Calu3 (cell line): ENCODE results near the gene EDAR. TPM values are rescaled to one million over a fixed set of nuclear protein-coding genes. Genes with fewer than 3 reads are reported as not detected.

ENCODE experiments used
- BruUV-seq: library from RNA; stranded (reverse); fragments of 400-500 nt; replicated peaks from 2 replicates; lab custom pipeline; 2021; lab: Mats Ljungman, UMichigan
- CTCF ChIA-PET: fragments of 300-600 bp; sonication (Branson Sonifier 250); formaldehyde crosslinking; loops from one replicate; lab custom pipeline; 2022; ENCODE audit warnings: antibody characterized with exemption; lab: Charles Lee
- DNase-seq: peaks from one replicate; pipeline ENCODE4 v3.0.0; 2022
- H3K27ac Mint-ChIP-seq: one replicate; pipeline ENCODE4 v1.8.0; 2022; ENCODE audit warnings: mixed read lengths; ENCODE audit not compliant: unreplicated experiment
- H3K27me3 Mint-ChIP-seq: one replicate; pipeline ENCODE4 v1.8.0; 2022; ENCODE audit warnings: mixed read lengths; ENCODE audit not compliant: unreplicated experiment
- H3K36me3 Mint-ChIP-seq: one replicate; pipeline ENCODE4 v1.8.0; 2022; ENCODE audit warnings: mild to moderate bottlenecking, moderate library complexity, mixed read lengths; ENCODE audit not compliant: insufficient read depth, unreplicated experiment
- H3K4me1 Mint-ChIP-seq: one replicate; pipeline ENCODE4 v1.8.0; 2022; ENCODE audit warnings: mild to moderate bottlenecking, low read depth, mixed read lengths; ENCODE audit not compliant: unreplicated experiment
- H3K4me3 Mint-ChIP-seq: one replicate; pipeline ENCODE4 v1.8.0; 2022; ENCODE audit warnings: mild to moderate bottlenecking, low read depth, moderate library complexity, mixed read lengths; ENCODE audit not compliant: unreplicated experiment
- H3K9me3 Mint-ChIP-seq: one replicate; pipeline ENCODE4 v1.8.0; 2022; ENCODE audit warnings: low read depth, mixed read lengths; ENCODE audit not compliant: unreplicated experiment
- intact Hi-C: fragments of 100-400 bp; cut with micrococcal nuclease; formaldehyde crosslinking; loops from one replicate; pipeline ENCODE4 v1.10.0; 2022; ENCODE audit not compliant: unreplicated experiment
- total RNA-seq: library from RNA; stranded (reverse); gene quantifications from 2 replicates; pipeline ENCODE4 v1.2.3, GENCODE V29; 2022
- TF ChIP-seq, protein P1 (sequence below): fragments of 200-600 bp; IDR thresholded peaks from one replicate; pipeline ENCODE4 v1.8.0; 2022; ENCODE audit warnings: antibody characterized with exemption; ENCODE audit not compliant: unreplicated experiment

Gene EDAR
- total RNA-seq, 1 experiment from 2014 or later, result not detected

DNA sequence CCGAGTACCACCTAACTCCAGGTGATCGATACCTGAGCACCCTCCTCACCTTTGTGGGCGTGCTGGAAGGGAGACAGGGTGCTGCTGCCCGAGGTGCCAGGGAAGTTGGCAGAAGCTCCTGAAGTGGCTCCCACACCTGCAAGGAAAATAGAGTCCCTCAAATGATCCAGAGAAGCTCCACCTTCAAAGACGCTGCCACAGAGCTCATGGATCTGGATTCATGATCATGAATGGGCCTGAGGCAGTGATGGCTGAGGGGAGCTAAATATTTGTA is 76.5 kb downstream of the EDAR start:
- no peaks in the 10 kb centered on the region for H3K36me3 Mint-ChIP-seq
- TF ChIP-seq, protein P1, sequence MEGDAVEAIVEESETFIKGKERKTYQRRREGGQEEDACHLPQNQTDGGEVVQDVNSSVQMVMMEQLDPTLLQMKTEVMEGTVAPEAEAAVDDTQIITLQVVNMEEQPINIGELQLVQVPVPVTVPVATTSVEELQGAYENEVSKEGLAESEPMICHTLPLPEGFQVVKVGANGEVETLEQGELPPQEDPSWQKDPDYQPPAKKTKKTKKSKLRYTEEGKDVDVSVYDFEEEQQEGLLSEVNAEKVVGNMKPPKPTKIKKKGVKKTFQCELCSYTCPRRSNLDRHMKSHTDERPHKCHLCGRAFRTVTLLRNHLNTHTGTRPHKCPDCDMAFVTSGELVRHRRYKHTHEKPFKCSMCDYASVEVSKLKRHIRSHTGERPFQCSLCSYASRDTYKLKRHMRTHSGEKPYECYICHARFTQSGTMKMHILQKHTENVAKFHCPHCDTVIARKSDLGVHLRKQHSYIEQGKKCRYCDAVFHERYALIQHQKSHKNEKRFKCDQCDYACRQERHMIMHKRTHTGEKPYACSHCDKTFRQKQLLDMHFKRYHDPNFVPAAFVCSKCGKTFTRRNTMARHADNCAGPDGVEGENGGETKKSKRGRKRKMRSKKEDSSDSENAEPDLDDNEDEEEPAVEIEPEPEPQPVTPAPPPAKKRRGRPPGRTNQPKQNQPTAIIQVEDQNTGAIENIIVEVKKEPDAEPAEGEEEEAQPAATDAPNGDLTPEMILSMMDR, result no peak
- H3K27me3 Mint-ChIP-seq, result peaks cover 26% of the 10 kb centered on the region
- H3K4me1 Mint-ChIP-seq, result no peaks in the 10 kb centered on the region
- CTCF ChIA-PET, result interaction anchor here (1.2 kb wide), 1 partner anchor 9 kb away, joined by 3 read pairs; no protein-coding TSS in a partner anchor
- BruUV-seq, result no TSS peak
- H3K9me3 Mint-ChIP-seq, result no peaks in the 10 kb centered on the region
- intact Hi-C loops, result no loop called here
- no peak for DNase-seq
- H3K4me3 Mint-ChIP-seq, result no peak overlapping the region
- no peak overlapping the region for H3K27ac Mint-ChIP-seq

DNA sequence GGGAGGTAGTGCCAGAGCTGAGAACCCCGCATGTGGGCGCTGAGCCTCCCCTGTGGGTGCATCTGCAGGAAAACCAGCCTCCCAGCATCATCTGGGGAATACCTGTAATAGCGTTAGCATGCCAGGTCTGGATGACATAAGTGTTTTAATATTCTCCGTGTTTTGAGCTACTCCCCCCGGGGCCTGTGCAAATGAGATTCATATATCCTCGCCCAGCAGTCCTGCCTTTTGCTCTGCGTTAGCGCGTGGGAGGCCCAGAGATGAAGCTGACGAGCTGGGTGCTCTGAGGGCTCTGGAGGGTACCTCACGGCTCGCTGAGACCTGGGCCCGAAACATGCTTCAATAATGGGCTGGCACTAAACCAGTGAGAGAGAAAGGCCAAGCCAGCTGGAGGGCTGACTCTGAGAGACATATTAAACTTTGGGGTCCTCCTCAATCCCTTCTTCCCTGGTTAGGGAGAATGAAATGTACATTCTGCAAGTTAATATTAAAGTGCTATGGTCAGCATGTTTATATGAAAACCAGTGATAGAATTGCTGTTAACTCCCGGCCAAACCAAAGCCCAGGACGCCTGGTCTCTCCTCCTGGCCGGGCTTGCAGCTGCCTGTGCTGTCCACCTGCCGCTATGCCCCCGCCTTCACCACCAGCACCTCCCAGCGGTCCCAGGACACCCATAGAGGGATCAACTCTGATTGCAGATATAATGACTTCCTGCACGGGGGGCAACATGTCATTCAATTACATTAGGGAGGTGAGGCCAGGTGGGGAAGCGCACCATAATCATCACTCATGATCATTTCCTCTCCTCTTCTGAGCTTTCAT is 77.0 kb downstream of the EDAR start:
- peaks cover 21% of the 10 kb centered on the region for H3K27me3 Mint-ChIP-seq
- no TSS peak for BruUV-seq
- no peaks in the 10 kb centered on the region for H3K9me3 Mint-ChIP-seq
- no peaks in the 10 kb centered on the region for H3K4me1 Mint-ChIP-seq
- no peak overlapping the region for H3K4me3 Mint-ChIP-seq
- CTCF ChIA-PET, result interaction anchor here (0.6 to 1.2 kb wide), 2 partner anchors 9 to 37 kb away, joined by 3 read pairs; no protein-coding TSS in a partner anchor
- DNase-seq, result no peak
- no peak overlapping the region for H3K27ac Mint-ChIP-seq
- TF ChIP-seq, protein P1, result no peak
- intact Hi-C loops, result no loop called here
- no peaks in the 10 kb centered on the region for H3K36me3 Mint-ChIP-seq

DNA sequence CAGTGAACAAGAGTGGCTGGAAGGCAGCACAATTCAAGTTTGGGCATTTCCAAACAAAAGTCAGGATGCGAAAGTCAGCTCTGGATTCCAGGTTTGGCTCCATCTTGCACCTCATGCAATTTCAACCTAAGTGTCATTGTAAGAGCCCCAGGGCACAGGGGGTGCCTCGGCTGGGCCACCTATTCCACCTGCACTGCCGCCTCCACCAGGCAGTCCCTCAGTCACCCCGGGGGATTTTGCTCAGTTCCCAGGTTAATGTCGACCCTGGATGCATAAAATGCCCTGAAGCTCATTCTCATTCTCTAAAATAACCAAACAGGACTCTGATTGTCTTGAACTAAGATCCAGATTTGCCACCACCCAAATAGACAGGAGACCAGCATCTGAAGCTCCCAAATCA is 77.6 kb downstream of the EDAR start:
- no peak for DNase-seq
- intact Hi-C loops, result no loop called here
- H3K36me3 Mint-ChIP-seq, result no peaks in the 10 kb centered on the region
- no TSS peak for BruUV-seq
- TF ChIP-seq, protein P1, result no peak
- no peaks in the 10 kb centered on the region for H3K4me1 Mint-ChIP-seq
- H3K4me3 Mint-ChIP-seq, result no peak overlapping the region
- no peaks in the 10 kb centered on the region for H3K9me3 Mint-ChIP-seq
- H3K27me3 Mint-ChIP-seq, result peaks cover 14% of the 10 kb centered on the region
- CTCF ChIA-PET, result interaction anchor here (0.6 kb wide), 1 partner anchor 36 kb away, joined by 3 read pairs; no protein-coding TSS in a partner anchor
- no peak overlapping the region for H3K27ac Mint-ChIP-seq

DNA sequence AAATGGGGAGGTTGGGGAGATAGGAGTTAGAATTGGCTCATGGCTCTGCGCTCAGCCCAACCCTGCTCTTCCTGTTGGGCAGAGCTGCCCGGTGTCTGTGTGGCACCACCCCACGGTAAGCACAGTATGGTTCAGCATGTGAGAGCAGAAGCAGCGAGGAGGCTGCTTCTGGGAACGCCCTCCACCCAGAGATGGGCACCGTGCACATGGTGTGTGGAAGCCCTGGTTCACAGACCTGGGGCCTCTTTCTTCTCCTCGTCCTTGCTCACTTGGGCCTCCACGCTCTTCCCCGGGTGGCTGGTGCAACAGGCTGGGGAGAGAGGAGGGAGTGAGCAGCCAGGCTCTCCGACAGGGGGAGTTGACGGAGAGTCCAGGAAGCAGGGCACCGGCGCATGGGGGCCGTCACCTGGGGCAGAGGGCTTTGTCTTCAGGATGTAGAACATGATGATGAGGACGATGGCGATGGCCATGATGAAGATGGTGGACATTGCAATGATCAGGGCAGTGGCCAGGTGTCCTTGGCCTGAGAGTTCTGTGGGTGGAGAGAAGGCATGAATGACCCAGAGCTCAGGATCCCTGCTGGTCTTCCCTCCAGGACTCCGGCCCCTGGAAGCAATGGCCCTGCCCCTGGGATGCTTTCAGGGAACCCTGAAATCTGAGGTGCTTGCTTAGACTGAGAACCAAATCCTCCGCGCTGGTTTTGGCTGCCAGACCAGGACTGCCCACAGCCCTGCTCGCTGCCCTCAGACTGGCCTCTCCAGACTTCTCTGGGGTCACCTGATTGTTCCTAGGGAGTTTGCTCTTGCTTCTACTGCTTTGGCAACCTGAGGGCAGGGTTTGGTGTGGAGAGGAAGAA is 78.3 kb downstream of the EDAR start:
- no peak for DNase-seq
- intact Hi-C loops, result no loop called here
- TF ChIP-seq, protein P1, result no peak
- no peaks in the 10 kb centered on the region for H3K4me1 Mint-ChIP-seq
- peaks cover 14% of the 10 kb centered on the region for H3K27me3 Mint-ChIP-seq
- H3K4me3 Mint-ChIP-seq, result no peak overlapping the region
- CTCF ChIA-PET, result no interaction called here
- H3K9me3 Mint-ChIP-seq, result no peaks in the 10 kb centered on the region
- no peaks in the 10 kb centered on the region for H3K36me3 Mint-ChIP-seq
- no peak overlapping the region for H3K27ac Mint-ChIP-seq
- BruUV-seq, result no TSS peak
